Esophagus muscularis mucosa (tissue), 4 donors: ENCODE results near the gene GPS1.

Experiments
- EP300 ChIP-seq: sonication (generic); formaldehyde crosslinking; IDR thresholded peaks from one replicate; pipeline ENCODE4 v1.6.1; 2017; ENCODE audit warnings: antibody characterized with exemption
- POLR2A ChIP-seq: fragments of 450-650 bp; IDR thresholded peaks from one replicate; pipeline ENCODE4 v1.6.1; 2017; ENCODE audit warnings: antibody characterized with exemption, moderate library complexity, mild to moderate bottlenecking, low read depth
- TF ChIP-seq, protein P1 (sequence below), 3 experiments: fragments of 200-600 bp in 2 of 3; fragments of 450-650 bp in 1 of 3; sonication (generic) in 2 of 3; IDR thresholded peaks; one replicate each; pipeline ENCODE4 v1.5.1; 2017 to 2019; ENCODE audit warnings: antibody characterized with exemption in 3 of 3, mild to moderate bottlenecking in 2 of 3, moderate library complexity in 1 of 3

DNA sequence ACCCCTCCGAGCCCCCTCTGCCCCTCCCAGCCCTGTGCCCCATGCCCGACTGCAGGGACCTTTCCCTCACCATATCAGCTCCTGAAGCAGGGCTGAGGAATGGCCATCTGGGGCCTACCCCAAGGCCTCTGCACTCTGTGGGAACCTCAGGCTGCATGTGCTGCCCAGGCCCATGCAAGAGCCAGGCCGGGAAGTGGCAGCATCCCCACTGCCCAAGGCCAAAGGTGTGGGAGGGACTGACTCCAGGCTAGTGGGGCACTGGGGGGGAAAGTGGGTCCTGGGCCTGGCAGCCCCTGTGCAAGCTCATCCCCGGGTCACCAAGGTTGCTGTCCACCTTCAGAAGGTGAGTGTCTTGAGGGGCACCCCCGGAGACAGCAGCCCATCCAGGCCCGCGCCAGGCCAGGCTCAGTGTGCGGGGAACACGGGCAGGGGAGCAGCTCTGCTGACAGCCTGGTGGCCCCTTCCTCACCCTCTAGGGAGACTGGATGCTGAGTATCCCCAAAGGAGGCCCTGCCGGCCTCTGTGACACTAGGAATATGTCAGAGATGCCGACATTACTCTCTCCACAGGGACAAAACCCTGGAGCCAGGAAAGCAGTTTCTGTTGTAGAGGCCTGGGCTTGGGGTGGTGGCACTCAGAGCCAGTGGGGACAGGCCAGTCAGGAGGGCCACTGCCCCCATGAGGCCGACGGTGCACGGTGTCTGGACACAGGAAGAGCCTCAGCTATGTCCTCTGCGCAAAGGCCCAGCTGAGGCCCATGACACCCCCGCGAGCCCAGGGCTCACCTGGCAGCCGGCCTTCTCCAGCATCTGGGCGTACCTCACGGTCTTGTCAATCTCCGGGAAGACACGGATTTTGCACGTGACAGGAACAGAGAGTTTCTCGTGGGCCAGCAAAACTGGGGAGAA is 10.6 kb downstream of the GPS1 start:
- TF ChIP-seq, protein P1, sequence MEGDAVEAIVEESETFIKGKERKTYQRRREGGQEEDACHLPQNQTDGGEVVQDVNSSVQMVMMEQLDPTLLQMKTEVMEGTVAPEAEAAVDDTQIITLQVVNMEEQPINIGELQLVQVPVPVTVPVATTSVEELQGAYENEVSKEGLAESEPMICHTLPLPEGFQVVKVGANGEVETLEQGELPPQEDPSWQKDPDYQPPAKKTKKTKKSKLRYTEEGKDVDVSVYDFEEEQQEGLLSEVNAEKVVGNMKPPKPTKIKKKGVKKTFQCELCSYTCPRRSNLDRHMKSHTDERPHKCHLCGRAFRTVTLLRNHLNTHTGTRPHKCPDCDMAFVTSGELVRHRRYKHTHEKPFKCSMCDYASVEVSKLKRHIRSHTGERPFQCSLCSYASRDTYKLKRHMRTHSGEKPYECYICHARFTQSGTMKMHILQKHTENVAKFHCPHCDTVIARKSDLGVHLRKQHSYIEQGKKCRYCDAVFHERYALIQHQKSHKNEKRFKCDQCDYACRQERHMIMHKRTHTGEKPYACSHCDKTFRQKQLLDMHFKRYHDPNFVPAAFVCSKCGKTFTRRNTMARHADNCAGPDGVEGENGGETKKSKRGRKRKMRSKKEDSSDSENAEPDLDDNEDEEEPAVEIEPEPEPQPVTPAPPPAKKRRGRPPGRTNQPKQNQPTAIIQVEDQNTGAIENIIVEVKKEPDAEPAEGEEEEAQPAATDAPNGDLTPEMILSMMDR (IDR thresholded peaks at IDR 0.05), result no peak
- TF ChIP-seq POLR2A (no peak), EP300 (no peak)
